ENCODE measurements around the gene KLF11.

DNA sequence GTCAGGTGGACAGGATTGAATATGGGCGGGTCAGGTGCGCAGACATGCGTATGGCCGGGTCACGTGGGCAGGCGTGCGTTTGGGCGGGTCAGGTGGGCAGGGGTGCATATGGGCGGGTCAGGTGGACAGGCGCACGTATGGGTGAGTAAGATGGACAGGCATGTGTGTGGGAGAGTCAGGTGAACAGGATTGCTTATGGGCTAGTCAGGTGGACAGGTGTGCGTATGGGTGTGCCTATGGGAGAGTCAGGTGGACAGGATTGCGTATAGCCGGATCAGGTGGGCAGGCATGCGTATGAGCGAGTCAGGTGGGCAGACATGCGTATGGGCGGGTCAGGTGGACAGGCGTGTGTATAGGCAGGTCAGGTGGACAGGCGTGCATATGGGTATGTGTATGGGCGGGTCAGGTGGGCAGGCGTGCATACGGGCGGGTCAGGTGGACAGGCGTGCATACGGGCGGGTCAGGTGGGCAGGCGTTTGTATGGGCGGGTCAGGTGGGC lies 30.3 kb upstream of the KLF11 start:
- TF ChIP-seq, protein P1, sequence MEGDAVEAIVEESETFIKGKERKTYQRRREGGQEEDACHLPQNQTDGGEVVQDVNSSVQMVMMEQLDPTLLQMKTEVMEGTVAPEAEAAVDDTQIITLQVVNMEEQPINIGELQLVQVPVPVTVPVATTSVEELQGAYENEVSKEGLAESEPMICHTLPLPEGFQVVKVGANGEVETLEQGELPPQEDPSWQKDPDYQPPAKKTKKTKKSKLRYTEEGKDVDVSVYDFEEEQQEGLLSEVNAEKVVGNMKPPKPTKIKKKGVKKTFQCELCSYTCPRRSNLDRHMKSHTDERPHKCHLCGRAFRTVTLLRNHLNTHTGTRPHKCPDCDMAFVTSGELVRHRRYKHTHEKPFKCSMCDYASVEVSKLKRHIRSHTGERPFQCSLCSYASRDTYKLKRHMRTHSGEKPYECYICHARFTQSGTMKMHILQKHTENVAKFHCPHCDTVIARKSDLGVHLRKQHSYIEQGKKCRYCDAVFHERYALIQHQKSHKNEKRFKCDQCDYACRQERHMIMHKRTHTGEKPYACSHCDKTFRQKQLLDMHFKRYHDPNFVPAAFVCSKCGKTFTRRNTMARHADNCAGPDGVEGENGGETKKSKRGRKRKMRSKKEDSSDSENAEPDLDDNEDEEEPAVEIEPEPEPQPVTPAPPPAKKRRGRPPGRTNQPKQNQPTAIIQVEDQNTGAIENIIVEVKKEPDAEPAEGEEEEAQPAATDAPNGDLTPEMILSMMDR (IDR thresholded peaks at IDR 0.05), result no peak
- TF ChIP-seq SMC3 (IDR thresholded peaks at IDR 0.05; ENCODE audit: low read depth, low read length) (no peak), NRF1 (IDR thresholded peaks at IDR 0.05; ENCODE audit: low read depth, low read length) (no peak)
